ENCODE data around the gene PPARA.
"Not testable (repeated sequence)": the region's sequence is repeated elsewhere in the genome, so short reads cannot be mapped to it uniquely, and the experiment has no call there.

The PPARA gene

DNA sequence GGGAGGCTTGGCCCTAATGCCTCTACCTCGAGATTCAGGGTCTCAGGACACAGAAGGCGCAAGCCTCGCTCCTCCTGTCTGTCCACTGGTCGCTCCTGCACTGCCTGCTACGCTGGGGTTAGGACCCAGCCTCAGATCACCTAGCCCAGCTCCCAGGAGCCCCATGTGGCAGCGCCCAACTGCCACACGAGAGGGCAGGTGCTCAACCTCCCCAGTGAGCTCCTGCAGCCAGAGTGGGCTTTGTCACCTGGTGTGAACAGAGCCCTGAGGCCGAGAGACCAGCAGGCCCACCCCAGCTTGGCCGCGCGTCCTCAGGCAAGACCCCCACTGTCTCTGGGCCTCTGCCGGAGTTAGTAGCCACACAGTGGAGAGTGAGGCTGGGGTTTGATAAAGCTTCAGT is 21.7 kb upstream of the PPARA start:
- DNase-seq: no peak

DNA sequence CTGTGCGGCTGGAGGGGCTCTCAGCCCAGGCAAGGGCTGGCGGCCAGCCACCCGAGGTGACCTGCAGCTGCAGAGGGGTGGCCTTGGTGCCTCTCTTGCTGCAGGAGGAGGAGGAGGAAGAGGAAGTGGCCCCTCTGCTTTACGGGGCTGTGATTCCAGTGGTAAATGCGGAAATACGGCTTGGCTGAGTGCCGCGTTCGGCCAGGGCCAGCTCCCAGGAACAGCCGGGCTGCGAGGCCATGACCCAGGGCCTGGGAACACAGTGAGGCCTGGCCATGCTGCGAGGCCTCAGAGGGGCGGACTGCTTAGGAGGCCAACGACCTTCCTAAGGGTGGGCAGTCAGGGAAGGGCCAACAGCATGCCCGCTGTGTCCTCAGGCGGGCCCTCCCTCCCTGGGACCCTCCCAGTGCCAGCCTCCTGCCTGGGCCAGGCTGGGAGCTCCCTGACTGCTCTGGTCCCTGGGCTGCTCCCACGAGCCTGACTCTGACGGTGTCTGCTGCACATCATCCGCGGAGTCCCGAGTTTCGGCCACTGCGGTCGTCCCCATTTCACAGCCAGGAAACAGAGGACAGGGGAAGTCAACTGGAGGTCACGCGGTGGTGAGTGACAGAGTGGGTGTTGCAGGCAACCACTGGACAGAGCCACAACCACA is 20.8 kb upstream of the PPARA start:
- no peak for DNase-seq

DNA sequence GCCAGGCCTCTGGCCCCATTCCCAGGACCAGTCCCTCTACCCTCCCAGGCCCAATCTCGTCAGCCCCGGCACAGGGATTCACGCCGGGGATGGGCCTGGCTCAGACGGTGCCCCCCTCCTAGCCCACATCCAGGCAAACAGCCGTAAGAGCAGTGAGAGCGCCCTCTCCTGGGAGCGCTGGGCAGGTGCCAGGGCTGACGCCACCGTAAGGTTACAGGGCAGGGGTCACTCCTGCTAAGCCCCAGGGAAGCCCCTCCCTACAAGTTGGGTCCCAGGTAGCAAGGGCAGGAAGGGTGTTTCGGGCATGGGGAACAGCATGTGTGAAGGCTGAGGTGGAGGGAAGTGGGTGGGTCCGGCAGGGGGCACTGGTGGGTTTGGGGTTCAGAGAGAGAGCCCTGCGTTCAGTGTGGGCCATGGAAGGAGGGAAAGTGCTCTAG is 19.2 kb upstream of the PPARA start:
- no peak for DNase-seq

DNA sequence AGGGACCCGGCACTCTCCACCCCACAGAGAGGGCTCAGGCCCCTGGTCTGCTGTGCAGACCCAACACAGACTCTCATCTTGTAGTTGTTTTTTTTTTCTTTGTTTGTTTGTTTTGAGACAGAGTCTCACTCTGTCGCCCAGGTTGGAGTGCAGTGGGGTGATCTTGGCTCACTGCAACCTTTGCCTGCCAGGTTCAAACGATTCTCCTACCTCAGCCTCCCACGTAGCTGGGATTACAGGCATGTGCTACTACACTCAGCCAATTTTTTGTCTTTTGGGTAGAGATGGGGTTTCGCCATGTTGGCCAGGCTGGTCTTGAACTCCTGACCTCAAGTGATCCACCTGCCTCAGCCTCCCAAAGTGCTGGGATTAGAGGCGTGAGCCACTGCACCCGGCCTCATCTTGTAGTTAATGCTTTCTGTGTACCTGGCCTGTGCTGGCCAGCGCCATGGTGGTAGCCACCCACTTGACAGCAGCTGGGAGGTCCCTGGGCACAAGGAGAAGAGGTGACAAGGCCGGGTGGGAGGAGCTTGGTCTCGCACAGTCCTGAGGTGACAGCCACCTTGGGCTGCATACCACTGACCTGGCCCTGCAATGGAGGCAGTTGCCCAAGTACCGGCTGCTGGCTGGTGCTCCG is 18.0 kb upstream of the PPARA start:
- DNase-seq: not testable (repeated sequence)

DNA sequence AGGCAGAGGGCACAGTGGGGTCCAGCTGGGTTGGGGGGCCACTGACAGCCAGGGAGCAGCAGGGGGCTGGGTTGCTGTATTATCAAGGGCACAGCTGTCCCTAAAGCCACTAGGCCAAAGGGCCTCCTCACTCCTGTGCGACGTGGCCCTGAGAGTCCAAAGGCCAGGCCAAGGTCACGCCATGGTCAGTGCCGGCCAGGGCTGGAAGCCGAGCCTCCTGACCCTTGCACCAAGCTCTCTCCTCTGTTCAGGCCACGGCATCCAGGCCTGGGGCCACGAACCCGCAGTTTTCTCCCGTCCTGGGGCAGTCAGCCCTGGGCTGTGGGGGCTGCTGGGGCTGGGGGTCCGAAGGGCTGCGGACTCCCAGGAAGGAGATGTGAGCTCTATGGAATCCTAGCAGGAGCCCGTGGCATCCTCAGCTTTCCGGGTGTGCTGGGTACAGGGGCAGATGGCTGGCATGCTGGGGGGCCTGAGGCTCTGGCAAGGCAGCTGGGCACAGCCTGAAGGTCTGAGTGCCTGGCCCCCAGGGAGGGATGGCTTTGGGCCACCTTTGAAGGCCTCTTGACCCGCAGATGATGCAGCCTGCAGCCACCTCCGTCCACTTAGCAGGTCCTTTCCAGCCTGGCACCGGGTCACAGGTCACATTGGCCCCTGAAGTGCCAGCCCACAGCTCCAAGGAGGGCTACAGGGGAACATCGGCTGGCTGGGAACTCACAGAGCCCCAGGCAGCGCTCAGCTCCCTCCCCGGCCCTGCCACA is 17.3 kb upstream of the PPARA start:
- DNase-seq: no peak

DNA sequence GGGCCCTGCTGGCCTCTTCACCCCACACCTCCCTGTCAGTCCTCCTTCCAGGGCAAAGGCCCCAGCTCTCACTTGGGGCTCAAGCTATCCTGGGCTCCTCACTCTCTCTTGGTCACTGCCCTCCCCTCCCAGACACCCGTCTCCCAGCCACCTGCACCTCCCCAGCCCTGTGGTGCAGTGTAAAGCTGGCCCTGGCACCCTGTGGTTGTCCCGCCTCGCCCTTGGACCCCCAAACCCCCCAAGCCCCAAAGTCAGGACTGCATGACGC is 16.8 kb upstream of the PPARA start:
- no peak for DNase-seq

DNA sequence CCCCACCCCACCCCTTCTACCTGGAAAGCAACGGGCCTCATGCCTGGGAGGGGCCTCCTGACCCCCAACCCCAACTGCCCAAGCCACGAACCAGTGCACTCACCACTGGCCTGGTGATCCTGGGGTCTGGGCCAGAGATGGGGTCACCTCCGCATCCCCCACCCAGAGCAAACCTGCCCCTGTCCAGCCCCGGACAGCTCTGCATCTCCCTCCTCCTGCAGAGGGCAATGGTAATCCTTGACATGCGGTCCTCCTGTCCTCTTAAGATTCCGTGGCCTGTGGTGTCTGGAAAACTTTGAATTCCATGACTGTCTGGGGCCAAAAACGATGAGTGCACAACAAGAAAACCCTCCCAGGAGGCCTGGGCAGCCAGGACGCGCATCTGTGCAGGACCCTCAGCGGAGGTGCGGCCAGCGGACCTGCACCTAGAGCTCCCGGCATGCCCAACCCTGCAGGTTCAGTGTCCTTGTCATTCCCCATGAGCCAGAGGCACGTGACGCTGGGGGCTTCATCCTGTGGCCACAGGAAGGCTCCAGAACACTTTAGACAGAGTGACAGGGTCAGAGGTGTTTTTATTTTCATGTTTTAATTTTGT is 16.1 kb upstream of the PPARA start:
- DNase-seq: no peak

DNA sequence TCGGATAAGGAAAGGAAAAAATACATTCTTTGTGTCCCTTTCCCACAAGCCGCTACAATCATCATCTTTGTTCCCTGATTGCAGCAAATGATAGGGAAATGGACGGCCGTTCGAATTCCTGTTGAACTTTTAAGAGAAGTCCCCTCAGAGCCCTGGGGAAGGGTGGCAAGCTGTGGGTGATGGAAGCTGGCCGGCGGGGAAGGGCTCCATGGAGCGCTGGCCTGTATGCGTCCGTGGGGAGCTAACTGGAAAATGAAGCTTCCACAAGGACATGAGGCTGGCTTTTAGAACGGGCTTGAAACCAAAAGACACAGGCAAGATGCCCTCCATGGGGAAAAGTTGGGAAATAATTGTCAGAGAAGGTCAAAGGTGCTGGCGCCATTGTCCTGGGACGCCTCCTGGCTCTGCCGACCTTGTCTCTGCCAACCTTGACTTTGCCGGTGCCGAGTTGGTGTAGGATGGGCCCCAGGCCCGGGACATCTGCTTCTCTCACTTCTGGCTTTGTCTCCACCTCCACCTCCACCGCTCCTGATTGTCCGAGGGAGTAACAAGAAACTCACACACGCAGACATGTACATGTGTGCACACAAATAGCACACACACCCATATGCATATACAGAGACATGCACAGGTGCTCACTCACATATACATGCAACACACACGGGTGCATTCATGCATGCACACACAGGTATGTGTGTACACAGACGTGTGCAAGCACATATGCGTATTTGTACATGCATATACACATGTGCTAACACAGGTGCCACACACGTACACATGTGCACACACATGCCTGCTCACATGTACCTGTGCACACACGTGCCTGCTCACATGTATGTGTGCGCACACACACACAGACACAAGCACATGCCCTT is 14.5 kb upstream of the PPARA start:
- no peak for DNase-seq

DNA sequence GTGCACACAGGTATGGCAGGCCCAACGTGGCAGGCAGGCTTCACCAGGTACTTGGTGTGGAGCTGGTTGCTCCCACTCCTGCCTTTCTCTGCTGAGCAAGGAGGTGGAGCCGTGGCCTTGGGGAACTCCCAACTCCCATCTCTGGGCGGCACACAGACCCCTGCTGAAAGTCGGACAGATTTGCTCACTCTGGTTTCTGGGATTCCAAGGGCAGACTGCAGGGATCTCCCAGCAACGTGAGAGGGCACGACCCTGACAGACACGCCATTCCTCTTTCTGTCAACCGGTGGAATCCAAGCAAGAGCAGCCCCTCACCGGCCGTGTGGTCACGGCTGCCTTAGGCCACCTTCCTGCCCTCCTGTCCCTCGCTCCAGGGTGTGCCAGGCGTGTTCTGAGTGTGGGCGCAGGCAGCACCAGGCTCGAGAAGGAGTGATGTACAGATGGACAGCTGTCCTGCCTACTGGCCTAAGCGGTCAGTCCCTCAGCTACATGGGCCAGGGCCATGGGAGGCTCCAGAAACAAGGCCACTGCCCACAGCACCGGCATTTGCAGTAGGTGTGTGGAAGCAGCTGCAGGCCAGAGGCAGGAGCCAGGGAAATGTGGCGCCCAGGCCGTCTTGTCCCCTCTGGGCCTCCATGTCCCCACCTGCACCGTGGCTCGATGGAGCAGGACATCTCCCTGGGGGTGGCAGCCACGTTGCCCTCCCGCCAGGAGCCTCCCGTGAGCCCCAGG is 13.7 kb upstream of the PPARA start:
- DNase-seq: no peak

DNA sequence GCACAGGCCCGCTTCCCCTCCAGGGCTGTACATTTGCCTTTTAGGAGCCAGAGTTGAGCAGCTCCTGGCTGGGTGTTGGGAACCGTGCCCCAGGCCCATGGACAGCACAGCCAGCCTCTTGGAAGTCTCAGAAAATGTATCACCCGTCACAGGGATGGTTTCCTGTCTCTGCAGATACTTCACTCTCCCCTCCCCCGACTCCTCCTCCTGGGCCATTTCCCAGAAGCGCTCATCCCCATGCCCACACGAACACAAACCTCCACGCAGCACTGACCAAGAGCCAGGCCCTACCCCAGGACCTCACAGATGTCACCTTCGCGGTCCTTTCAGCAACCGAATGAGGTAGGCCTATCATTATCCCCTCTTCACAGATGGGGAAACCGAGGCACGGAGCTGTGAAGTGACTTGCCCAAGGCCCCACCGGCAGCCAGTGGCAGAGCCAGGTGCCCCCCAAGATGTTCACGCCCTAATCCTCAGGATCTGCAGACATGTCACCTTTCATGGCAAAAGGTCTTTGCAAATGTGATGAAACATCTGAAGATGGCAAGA is 13.0 kb upstream of the PPARA start:
- DNase-seq: no peak

DNA sequence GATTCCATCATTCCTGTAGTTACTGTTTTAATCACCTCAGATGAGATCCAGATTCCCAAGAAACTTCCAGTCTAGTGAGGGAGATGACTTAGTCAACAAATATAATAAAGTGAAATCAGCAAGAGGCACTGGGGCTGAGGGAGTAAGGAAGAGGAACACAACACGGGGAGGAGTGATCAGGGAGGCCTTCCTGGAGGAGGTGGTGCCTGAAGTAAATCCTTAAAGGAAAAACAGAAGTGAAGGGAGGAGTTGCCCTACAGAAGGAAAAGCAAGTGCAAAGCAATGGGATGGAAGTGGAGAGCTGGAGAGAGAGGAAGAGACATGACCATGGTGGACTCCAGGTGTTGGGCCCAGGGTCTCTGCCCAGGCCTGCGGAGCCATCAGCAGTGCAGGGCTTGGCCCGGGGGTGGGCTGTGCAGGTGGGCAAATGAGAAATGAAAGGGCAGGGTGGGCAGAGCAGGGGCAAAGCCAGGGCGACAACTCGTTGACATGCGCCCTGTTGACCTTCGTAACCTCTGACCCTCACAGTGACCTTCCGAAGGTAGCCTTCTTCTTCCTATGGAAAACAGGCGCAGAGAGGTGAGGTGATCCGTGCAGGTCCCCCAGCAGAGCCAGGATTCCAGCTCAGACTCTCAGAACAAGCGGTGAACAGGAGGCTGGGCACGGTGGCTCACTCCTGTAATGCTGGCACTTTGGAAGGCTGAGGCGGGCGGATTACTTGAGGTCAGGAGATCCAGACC is 12.1 kb upstream of the PPARA start:
- DNase-seq: no peak

DNA sequence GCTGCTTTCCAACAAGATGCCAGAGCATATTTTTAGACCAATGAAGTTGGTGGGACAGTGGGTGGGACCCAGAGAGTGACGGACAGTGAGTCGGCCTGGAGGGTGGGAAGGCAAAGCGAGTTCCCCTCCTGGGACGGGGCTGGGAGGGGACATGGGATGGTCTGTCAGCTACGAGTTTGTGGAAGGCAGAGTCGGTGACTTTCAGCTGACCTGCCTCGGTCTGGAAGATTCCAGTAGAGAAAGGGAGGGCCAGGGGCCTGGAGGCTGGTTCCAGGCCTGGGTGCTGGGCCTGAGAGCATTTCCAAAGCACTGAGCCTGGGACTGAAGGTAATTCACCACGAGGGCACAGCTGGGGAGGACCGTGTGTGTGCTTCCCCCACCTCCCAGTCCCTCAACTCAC is 10.9 kb upstream of the PPARA start:
- not testable (repeated sequence) for DNase-seq

DNA sequence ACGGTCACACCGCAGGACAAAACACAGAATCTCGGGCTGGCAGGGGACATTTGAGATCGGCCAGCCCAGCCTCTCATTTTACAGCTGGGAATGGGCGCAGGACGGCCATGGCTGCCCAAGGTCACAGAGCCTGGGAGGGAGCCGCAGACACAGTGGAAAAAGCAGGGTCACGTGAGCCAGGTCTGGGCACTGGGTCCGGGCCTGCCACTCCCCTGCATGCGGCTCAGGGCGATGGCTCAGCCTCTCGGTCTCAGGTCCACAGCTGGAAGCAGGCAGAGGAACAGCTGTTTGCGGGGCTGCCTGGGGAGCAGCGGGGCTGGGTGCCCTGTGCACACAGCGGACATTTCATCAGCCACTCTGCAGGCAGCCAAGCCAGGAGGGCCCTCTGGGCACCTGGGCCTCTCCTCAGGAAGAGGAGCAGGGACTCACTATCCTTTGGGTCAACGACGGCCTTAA is 10.4 kb upstream of the PPARA start:
- no peak for DNase-seq

DNA sequence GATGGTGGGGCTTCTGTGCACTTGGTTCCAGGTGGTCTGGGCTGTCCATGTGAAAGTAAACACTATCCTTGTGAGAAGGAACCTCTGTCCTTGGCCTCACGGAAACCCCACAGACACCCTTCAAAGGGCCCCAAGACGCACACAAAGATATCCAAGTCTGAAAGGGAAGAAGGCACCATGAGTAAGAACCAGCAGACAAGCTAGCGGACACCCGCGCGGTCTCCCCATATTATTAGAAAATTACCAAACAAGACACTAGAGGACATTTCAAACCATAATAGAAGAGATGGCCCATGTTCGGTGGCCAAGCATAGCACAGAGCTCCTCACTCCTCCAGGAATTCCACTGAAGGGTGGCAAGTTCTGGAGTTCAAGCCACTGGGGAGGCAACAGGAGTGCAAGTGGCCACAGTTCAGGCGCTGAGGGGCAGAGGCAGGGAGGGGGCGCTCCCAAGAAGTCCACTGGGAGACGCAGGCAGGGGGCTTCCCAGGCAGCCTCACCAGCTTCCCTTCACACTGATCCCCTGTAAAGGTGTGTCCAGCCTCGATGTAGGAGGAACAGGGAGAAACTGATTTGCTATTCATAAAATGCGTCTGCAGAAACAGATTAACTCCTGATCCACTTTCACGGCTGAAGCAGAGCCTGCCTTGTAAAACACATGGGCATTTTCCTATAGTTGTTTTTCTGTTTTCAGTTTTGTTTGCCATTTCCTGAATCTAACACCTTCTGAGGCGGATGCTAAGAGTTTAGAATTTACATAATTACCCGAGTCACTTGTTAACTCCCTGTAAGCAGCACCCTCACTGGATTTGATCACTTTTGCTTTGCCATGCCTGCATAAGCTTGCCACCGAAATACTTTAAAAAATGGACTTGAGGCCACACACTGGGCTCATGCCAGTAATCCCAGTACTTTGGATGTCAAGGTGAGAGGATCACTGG is 9.1 kb upstream of the PPARA start:
- DNase-seq: no peak

DNA sequence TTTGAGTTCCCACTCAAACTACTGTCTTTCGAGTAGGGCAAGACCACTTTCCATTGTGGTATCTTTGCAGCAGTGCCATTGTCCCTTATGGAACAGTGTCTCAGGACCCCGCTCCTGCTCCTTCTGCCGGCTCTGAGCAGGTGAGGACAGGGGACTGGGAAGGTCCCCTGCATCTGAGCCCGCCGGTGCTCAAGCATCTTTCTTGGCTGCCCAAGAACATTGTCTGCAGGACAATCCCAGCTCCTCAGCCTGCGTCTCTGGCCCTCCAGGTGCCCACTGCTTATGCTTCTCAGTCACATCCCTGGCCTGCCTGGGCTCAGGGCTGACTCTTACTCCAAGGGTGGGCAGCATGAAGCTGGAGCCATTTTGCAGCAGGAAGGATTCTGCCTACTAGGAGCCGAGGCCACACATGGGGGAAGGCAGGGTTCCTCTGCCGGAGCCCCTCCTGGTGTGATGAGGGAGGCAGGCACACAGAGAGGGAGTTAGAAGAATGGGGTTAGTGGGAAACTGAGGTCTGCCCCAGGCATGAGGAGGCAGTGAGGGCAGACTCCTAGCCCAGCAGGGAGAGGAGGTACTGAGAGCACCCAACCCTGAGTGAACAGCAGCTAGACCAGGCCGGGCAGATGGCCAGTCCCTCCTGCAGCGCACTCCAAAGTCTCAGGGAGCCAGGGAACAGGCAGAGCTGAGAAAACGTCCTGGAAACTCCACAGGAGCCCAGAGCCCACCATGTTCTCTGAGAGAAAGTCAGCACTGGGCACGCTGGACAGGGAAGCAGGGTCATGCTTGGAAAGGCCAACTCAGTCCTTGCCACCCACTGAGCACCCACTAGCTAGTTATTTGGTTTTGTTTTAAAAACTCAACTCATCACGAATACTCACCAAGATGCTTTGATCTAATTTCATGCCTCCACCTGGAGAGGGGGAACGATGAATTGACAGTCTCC is 7.5 kb upstream of the PPARA start:
- no peak for DNase-seq

DNA sequence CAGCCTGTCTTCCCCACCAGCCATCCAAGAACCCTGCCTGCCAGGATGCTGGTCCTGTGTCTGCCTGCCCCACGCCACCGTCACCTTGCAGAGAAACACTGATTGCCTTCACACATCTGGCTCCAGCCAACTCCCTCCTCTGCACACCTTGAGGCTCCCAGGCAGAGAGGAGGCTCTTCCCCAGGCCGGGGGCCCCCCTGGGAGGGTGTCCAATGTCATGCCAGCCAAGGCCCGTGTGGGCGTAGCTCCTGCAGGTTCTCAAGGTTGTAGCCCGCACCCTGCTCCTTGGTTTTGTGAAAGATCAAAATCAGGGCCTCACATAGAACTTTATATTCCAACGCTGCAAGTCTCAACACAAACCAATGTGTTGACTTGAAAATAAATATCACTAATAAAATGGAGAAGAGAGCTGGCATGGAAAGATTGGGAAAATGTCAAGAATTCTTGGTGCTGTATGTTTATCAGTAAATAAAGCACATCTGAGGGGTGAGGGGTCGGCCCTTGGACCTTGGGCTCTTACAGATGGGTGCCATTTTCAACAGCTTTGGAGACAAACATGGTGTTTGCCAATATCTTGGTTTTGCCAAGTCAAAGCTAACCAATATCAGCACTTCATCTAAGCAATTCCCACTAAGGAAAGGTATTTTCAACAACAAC is 6.7 kb upstream of the PPARA start:
- no peak for DNase-seq

DNA sequence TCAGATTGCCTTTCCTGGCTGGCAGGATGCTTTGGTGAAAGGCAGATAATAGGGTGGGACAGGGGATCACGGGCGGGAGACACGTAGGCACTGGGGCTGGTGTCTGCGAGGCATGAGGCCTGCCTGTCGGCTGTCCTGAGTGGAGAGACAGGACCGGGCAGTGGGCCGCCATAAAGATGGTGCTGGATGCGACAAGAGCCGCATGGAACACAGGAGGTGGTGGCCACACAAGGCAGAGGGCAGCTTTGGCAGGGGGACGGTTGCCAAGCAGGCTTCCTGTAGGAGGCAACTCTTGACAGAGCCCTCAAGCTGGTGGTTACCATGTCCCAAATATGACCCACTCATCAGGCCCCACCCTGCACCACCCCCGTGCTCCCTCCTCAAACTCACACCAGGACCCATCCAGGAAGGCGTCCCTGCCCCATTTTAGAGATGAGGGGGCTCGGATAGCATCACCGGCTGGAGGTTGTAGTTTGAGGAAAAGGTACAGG is 4.9 kb upstream of the PPARA start:
- DNase-seq: no peak

DNA sequence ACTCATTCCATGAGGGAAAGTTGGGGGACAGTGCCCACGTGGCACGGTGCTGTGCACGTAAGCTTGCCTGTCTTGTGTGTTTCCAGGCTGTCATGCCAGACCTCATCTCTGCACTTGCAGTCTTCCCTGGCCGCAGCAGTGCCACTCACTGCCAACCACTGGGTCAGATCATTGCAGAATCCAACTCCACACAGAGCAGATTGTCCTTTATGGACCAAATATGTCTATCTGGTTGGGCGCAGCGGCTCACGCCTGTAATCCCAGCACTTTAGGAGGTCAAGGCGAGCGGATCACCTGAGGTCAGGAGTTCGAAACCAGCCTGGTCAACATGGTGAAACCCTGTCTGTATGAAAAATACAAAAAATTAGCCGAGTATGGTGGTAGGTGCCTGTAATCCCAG is 4.4 kb upstream of the PPARA start:
- DNase-seq: no peak

Data from cortex of kidney (tissue), 1 donor.